ENCODE results near the gene ERMN. TPM values are rescaled to one million over a fixed set of nuclear protein-coding genes. Genes with fewer than 3 reads are reported as not detected.

Gene ERMN
- total RNA-seq, 3 donors from 2014 or later, result 0.06 to 0.32 (median 0.14) TPM

DNA sequence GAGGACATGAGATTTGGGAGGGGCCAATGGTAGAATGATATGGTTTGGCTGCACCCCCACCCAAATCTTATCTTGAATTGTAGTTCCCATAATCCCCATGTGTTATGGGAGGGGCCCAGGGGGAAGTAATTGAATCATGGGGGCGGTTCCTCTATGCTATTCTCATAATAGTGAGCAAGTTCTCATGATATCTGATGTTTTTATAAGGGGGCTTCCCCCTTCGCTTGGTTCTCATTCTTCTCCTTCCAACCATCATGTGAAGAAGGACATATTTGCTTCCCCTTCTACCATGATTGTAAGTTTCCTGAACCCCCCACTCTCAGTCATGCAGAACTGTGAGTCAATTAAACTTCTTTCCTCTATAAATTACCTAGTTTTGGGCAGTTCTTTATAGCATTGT, 37.0 kb upstream of the ERMN start:
- no peaks in the 10 kb centered on the region for H3K4me1 ChIP-seq (ENCODE audit: low read depth)
- peaks cover 11% of the 10 kb centered on the region for H3K9me3 ChIP-seq
- intact Hi-C loops (cut with DNase I, micrococcal nuclease), result no loop called here
- DNase-seq (no peak), ATAC-seq (no peak)
- TF ChIP-seq CTCF (IDR thresholded peaks at IDR 0.05), result no peak
- H3K4me3 ChIP-seq, result no peak overlapping the region
- no peaks in the 10 kb centered on the region for H3K36me3 ChIP-seq (ENCODE audit: low read depth)

GRCh38 chr2:157361526-157361925, 35.9 kb upstream of the ERMN start:
- no peak for TF ChIP-seq CTCF (IDR thresholded peaks at IDR 0.05)
- Histone ChIP-seq H3K36me3 (ENCODE audit: low read depth) (no peaks in the 10 kb centered on the region), H3K4me1 (ENCODE audit: low read depth) (no peaks in the 10 kb centered on the region), H3K9me3 (peaks cover 11% of the 10 kb centered on the region), H3K4me3 (no peak overlapping the region)
- DNase-seq (no peak), ATAC-seq (no peak)
- intact Hi-C loops (cut with DNase I, micrococcal nuclease), result no loop called here

DNA sequence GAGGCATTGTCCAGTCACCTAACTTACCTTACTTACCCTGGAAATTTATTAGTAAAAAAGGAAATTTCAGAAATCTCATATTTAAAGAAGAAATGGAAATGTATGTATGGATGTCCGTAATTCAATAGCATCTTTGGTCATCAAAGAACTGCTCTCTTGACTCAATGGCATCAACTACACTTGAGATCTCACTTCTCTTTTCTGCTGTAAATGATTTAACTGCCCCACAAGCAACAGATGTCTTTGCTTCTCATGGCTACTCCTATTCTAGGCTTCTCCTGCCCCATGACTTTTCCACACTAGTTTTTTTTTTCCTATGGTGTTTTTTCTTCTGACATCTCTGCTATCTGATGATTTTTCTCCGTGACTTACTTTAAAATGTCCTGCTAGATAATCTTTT, 34.0 kb upstream of the ERMN start:
- TF ChIP-seq CTCF (IDR thresholded peaks at IDR 0.05), result no peak
- DNase-seq, result no peak
- ATAC-seq, result no peak
- no peak overlapping the region for H3K4me3 ChIP-seq
- peaks cover 11% of the 10 kb centered on the region for H3K9me3 ChIP-seq
- no peaks in the 10 kb centered on the region for H3K4me1 ChIP-seq (ENCODE audit: low read depth)
- H3K36me3 ChIP-seq (ENCODE audit: low read depth), result no peaks in the 10 kb centered on the region
- intact Hi-C loops (cut with DNase I, micrococcal nuclease), result no loop called here

- DNase-seq (no peak), ATAC-seq (no peak)
- no peak for TF ChIP-seq CTCF (IDR thresholded peaks at IDR 0.05)
- no peaks in the 10 kb centered on the region for H3K4me1 ChIP-seq (ENCODE audit: low read depth)
- H3K9me3 ChIP-seq, result no peaks in the 10 kb centered on the region
- H3K4me3 ChIP-seq, result no peak overlapping the region
- intact Hi-C loops (cut with DNase I, micrococcal nuclease), result no loop called here
- no peaks in the 10 kb centered on the region for H3K36me3 ChIP-seq (ENCODE audit: low read depth)
Observed at GRCh38 chr2:157355618-157356017, 30.0 kb upstream of the ERMN start.

DNA sequence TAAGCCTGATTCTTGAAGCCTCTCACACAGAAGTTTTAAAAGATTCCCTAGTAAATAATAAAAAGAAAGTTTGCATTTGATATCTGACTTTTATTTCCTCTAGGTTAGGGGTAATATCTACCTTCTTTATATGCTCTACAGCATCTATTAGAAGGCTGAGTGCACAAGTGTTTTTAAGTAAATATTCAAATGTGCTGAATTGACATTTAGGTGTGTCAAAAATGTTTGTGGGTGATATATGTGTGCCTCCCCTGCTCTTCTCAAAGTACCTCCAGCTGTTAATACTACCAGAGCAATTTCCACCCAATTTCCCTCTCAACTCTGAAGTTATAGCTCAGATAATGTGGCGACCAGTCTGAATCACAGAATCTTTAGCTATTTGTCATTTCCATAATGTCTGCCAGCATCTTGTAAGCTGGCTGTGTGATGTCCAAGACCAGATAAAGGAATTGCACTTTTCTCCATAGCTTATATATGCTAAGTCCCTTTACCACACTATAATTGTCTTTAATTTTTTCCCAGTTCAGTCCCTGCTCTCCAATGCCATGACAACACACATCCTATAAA, 24.4 kb upstream of the ERMN start:
- DNase-seq (no peak), ATAC-seq (no peak)
- intact Hi-C loops (cut with DNase I, micrococcal nuclease), result no loop called here
- no peak for TF ChIP-seq CTCF (IDR thresholded peaks at IDR 0.05)
- H3K36me3 ChIP-seq (ENCODE audit: low read depth), result no peaks in the 10 kb centered on the region
- peaks cover 7% of the 10 kb centered on the region for H3K9me3 ChIP-seq
- no peak overlapping the region for H3K4me3 ChIP-seq
- H3K4me1 ChIP-seq (ENCODE audit: low read depth), result no peaks in the 10 kb centered on the region
